ENCODE measurements around the gene SEMA6B. TPM values are rescaled to one million over a fixed set of nuclear protein-coding genes. Genes with fewer than 3 reads are reported as not detected.

SEMA6B gene
- total RNA-seq, 1 experiment from 2014 or later, result 38.4 TPM

DNA sequence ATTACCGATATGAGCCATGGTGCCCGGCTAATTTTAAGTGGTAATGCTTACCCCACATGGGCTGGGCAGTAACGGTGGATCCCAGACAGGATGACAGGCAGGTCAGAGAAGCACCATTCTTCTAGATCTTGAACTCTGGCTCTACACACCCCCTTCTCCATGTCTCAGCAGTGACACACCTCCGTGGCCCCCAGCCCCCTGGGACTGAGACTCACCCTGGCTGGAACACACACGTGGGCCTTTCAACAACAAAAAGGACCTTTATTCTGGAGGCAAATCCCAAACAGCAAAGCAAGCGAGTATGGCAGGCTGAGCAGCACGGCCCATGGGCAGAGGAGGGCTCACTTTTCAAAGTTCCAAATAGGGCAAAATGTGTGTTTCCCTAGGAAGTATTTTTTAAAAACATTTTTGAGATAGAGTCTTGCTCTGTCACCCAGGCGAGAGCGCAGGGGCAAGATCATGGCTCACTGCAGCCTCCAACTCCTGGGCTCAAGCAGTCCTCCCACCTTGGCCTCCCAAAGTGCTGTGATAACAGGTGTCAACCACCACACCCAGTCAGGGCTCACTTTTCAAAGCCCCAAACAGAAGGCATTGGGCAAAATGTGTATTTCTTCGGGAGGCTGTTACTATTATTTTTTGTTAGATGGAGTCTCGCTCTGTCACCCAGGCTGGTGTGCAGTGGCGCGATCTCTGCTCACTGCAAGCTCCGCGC is 37.0 kb downstream of the SEMA6B start:
- H3K4ac ChIP-seq (ENCODE audit: low read depth, low read length), result no peak overlapping the region
- H2AFZ ChIP-seq (ENCODE audit: low read length), result no peak overlapping the region
- H3K36me3 Mint-ChIP-seq (ENCODE audit: insufficient read depth in 1 of 3, low read depth in 3 of 3), result no peaks in the 10 kb centered on the region
- H2BK5ac ChIP-seq (ENCODE audit: insufficient read length, low read length), result no peak overlapping the region
- peaks cover 35% of the 10 kb centered on the region for H3K27me3 Mint-ChIP-seq (ENCODE audit: low read depth)
- H3T11ph ChIP-seq (ENCODE audit: low read length), result no peak overlapping the region
- no peak overlapping the region for H3K23ac ChIP-seq (ENCODE audit: insufficient read length, low read depth, low read length)
- H3K27ac Mint-ChIP-seq, result no peak overlapping the region
- no peak overlapping the region for H2BK20ac ChIP-seq (ENCODE audit: low read depth, low read length, poor library complexity, severe bottlenecking)
- no peak overlapping the region; the same call in 1 of the 2 replicates for H3K14ac ChIP-seq (ENCODE audit: insufficient read depth, low read length)
- H3K9me3 ChIP-seq (ENCODE audit: control insufficient read depth, low read depth, low read length), result no peaks in the 10 kb centered on the region
- peaks cover 0 to 2% of the 10 kb centered on the region in 2 experiments; a peak in 1 of 5 replicates for H3K9me3 Mint-ChIP-seq
- H3K4me3 Mint-ChIP-seq, result no peak overlapping the region
- H3K4me1 ChIP-seq (ENCODE audit: insufficient read depth, low read length), result no peaks in the 10 kb centered on the region
- WGBS (ENCODE audit: extremely low coverage, insufficient read length, low lambda C conversion rate), result no CpG with 5 or more reads among the region's 15 CpGs
- H3K4me2 ChIP-seq (ENCODE audit: insufficient read depth, insufficient read length, low read length), result no peak overlapping the region
- H3K4me1 Mint-ChIP-seq, result peaks cover 3 to 5% of the 10 kb centered on the region in 2 experiments; a peak in 3 of 4 replicates
- H3K79me2 ChIP-seq (ENCODE audit: insufficient read depth, low read length), result no peaks in the 10 kb centered on the region
- no peaks in the 10 kb centered on the region for H3K27me3 ChIP-seq (ENCODE audit: insufficient read depth, low read length)
- H3K56ac ChIP-seq (ENCODE audit: insufficient read length, low read depth, low read length), result no peak overlapping the region
- no peak overlapping the region for H2BK15ac ChIP-seq (ENCODE audit: low read depth, low read length)
- no peak for TF ChIP-seq CTCF (conservative IDR thresholded peaks at IDR 0.05)
- no peak for DNase-seq
- no peak overlapping the region for H4K5ac ChIP-seq (ENCODE audit: insufficient read length, low read depth, low read length)
- H3K23me2 ChIP-seq (ENCODE audit: insufficient read length, low read depth, low read length, poor library complexity, severe bottlenecking), result no peaks in the 10 kb centered on the region
- H3K27ac ChIP-seq (ENCODE audit: insufficient read length, low read depth, low read length), result no peak overlapping the region
- H4K91ac ChIP-seq (ENCODE audit: insufficient read length, low read depth, low read length), result no peak overlapping the region
- no peak overlapping the region for H3K18ac ChIP-seq (ENCODE audit: insufficient read length, low read depth, low read length)
- no peaks in the 10 kb centered on the region for H3K79me1 ChIP-seq (ENCODE audit: insufficient read depth, low read depth, low read length, poor library complexity, severe bottlenecking)
- H2BK12ac ChIP-seq (ENCODE audit: insufficient read length, low read depth, low read length), result no peak overlapping the region
- no peaks in the 10 kb centered on the region for H4K20me1 ChIP-seq (ENCODE audit: control insufficient read depth, insufficient read depth, insufficient read length)
- no peak overlapping the region for H3K9ac ChIP-seq (ENCODE audit: extremely low read depth, insufficient read length, low read length)
- no peak overlapping the region for H4K8ac ChIP-seq (replicated peaks; ENCODE audit: insufficient read length, low read depth, low read length)
- H2BK120ac ChIP-seq (ENCODE audit: low read depth, low read length, poor library complexity, severe bottlenecking), result no peak overlapping the region
- no peak overlapping the region for H2AK5ac ChIP-seq (ENCODE audit: insufficient read length, low read length)

Measured in H9 (cell line).